ENCODE results near the gene SYNPO2.

- TF ChIP-seq CTCF (IDR thresholded peaks at IDR 0.05) (no peak), POLR2A (IDR thresholded peaks at IDR 0.05) (no peak)
Measured at GRCh38 chr4:118936406-118936805, 47.8 kb downstream of the SYNPO2 start.

Data from vagina (tissue), 2 donors.